Lower leg skin (tissue), 3 donors: ENCODE results near the gene UGT1A4.

Experiments
- POLR2A ChIP-seq, 2 donors: fragments of 450-650 bp; IDR thresholded peaks; one replicate each; pipeline ENCODE4 v1.6.1; 2016 to 2017; ENCODE audit warnings: antibody characterized with exemption in 2 of 2, mild to moderate bottlenecking in 1 of 2, moderate library complexity in 1 of 2
- TF ChIP-seq, protein P1 (sequence below), 3 donors: fragments of 450-650 bp; IDR thresholded peaks; one replicate each; pipeline ENCODE4 v1.5.1; 2016; ENCODE audit warnings: antibody characterized with exemption in 3 of 3, mild to moderate bottlenecking in 3 of 3, moderate library complexity in 2 of 3

GRCh38 chr2:233690444-233690843, 28.1 kb upstream of the UGT1A4 start:
- TF ChIP-seq, protein P1, sequence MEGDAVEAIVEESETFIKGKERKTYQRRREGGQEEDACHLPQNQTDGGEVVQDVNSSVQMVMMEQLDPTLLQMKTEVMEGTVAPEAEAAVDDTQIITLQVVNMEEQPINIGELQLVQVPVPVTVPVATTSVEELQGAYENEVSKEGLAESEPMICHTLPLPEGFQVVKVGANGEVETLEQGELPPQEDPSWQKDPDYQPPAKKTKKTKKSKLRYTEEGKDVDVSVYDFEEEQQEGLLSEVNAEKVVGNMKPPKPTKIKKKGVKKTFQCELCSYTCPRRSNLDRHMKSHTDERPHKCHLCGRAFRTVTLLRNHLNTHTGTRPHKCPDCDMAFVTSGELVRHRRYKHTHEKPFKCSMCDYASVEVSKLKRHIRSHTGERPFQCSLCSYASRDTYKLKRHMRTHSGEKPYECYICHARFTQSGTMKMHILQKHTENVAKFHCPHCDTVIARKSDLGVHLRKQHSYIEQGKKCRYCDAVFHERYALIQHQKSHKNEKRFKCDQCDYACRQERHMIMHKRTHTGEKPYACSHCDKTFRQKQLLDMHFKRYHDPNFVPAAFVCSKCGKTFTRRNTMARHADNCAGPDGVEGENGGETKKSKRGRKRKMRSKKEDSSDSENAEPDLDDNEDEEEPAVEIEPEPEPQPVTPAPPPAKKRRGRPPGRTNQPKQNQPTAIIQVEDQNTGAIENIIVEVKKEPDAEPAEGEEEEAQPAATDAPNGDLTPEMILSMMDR (IDR thresholded peaks at IDR 0.05) = no peak
- no peak for TF ChIP-seq POLR2A (IDR thresholded peaks at IDR 0.05)
